Posterior cingulate gyrus (tissue), 11 donors: ENCODE data around the gene GLRX.
"Not testable (repeated sequence)": the region's sequence is repeated elsewhere in the genome, so short reads cannot be mapped to it uniquely, and the experiment has no call there.

Experiments used
- DNase-seq, 10 donors: peaks; one replicate each; pipeline versions ENCODE4 v3.0.0 to v3.0.0-alpha.2; 2020 to 2021; ENCODE audit warnings: mixed read lengths in 3 of 10
- intact Hi-C: fragments of 100-400 bp; cut with DNase I; formaldehyde crosslinking; loops from one replicate; pipeline ENCODE4 v1.15.1; 2023

GLRX gene, protein sequence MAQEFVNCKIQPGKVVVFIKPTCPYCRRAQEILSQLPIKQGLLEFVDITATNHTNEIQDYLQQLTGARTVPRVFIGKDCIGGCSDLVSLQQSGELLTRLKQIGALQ

GRCh38 chr5:95822542-95823181 lies at the start of gene GLRX:
TSS of gene GLRX (minus strand) at chr5:95822726. CDS start at chr5:95822662, 64 bp downstream.
- intact Hi-C loops = no loop called here
- DNase-seq = peak in 9 of 10 donors; percentile 47 to 94 (median 74)

DNA sequence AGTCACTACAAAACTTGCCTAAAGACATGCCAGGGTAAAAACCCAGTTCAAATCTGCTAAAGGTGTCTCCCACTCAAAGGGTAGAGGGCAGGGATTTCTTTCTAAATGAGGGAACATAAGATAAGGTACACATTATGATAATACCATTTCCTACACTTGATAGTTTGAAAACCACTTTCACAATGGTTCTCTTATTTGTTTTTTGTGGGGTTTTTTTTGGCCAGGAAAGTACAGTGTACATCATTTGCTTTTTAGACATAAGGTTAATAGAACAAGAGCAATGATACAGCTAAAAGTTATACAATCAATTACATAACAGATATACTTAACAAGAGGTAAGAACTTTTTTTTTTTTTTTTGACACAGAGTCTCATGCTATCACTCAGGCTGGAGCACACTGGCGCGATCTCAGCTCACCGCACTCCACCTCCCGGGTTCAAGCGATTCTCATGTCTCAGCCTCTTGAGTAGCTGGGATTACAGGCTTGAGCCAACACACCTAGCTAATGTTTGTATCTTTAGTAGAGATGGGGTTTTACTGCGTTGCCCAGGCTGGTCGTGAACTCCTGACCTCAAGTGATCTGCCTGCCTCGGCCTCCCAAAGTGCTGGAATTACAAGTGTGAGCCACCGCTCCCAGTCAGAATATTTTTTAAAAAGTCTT lies 48.8 kb upstream of the GLRX start:
- intact Hi-C loops = no loop called here
- DNase-seq = no peak

DNA sequence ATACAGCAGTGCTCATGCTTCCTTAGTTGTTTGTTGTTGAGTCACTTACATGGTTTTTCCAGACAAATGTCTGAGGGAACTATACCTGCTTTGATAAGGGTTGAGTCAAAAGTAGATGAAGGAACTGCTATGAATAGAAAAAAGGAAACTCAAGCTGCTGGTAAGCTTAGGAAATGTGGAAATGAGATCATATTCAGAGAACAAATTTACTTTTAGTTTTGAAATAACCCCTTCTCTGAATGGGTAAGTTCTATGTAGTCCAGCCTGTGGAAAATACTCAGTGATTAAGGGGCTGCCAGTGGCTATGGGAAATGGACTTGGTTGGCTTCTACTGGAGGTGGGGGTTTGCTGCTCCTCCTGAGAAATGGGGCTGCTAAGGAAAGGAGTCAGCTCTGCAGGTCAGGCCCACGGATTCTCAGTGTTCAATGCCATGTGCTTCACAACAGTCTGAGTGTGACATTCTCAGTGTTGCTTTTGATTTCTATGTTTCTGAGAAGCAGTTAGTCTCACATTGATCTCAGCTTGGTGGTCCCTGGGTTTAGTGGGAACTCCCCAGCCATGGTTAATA lies 47.7 kb upstream of the GLRX start:
- no peak for DNase-seq

DNA sequence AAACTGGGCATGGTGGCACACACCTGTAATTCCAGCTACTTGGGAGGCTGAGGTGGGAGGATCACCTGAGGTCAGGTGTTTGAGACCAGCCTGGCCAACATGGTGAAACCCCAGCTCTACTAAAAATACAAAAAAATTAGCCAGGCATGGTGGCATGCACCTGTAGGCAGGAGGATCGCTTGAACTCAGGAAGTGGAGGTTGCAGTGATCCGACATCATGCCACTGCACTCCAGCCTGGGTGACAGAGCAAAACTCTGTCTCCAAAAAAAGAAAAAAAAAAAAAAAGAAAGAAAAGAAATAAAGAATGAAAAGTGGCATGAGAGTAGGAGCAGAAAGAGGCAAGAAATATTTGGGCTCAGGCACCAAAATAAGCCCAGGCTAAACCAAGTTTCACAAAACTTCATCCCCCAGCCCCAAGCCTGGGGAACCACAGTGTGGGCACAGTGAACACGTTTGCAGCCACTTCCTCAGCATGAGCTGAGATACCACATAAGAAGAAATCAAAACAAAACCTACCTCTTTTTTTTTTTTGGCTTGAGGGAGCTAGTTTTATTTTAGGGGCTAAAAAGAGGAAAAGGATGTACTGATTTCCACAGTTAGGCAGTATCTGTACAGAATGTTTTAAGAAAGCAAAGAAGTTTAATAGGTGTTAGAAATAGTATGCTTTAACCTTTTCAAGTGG lies 46.8 kb upstream of the GLRX start:
- intact Hi-C loops, DNase-seq: not testable (repeated sequence)

More for the DNA sequence above, 47.7 kb upstream of the GLRX start:
- intact Hi-C loops = no loop called here

- no peak for DNase-seq
- intact Hi-C loops = no loop called here
Measured at GRCh38 chr5:95868136-95868535, 45.6 kb upstream of the GLRX start.

GRCh38 chr5:95866435-95867040 lies 44.0 kb upstream of the GLRX start:
- DNase-seq = no peak
- intact Hi-C loops = no loop called here

DNA sequence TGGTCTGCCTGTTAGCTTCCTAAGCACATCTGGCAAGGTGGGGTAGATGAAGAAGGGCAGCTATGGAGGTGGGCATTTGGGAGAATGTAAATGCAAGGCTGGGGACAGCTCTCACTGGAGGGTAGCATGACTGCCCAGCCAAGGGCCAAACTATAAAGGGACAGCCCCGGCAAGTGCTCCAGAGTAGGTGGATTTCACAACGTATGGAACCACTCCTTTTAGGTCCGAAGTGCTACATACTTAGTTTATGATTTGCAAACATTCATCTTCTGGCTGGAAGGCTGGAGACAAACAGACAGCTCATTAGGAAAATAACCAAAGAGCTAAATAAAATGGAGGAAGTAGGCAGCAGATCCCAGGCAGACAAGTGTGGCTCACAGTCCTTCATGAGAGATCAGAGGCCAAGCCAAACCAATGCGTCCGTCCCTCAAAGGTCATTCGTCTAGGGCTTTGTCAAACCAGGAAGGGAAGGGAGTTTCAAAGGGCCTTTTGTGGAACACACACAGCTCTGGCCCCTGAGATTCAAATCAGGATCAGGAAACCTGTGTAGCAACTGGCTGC lies 42.5 kb upstream of the GLRX start:
- intact Hi-C loops = no loop called here
- DNase-seq = no peak

DNA sequence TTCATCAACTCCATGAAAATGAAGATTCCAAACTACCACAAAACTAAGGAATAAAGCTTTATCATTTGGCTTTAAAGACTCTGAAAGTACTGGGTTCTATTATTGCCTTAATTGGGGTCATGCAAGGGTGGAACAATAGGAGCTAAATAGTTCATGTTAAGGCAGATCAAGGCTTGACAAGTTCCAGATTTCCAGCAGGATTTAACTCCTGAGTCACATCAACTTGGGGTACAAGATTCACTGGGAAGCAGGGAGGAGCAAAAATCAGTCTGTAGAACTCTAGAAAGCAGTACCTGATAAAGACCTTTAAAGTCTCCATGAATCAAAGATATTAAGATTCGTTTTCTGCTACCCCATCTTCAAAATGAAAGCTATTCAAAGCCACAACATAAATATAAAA lies 41.9 kb upstream of the GLRX start:
- intact Hi-C loops = no loop called here
- no peak for DNase-seq

GRCh38 chr5:95863383-95863757 lies 40.8 kb upstream of the GLRX start:
- intact Hi-C loops = no loop called here
- DNase-seq = no peak

GRCh38 chr5:95862671-95863382 lies 40.3 kb upstream of the GLRX start:
- intact Hi-C loops = no loop called here
- DNase-seq = no peak

GRCh38 chr5:95861864-95862561 lies 39.5 kb upstream of the GLRX start:
- intact Hi-C loops = no loop called here
- no peak for DNase-seq

DNA sequence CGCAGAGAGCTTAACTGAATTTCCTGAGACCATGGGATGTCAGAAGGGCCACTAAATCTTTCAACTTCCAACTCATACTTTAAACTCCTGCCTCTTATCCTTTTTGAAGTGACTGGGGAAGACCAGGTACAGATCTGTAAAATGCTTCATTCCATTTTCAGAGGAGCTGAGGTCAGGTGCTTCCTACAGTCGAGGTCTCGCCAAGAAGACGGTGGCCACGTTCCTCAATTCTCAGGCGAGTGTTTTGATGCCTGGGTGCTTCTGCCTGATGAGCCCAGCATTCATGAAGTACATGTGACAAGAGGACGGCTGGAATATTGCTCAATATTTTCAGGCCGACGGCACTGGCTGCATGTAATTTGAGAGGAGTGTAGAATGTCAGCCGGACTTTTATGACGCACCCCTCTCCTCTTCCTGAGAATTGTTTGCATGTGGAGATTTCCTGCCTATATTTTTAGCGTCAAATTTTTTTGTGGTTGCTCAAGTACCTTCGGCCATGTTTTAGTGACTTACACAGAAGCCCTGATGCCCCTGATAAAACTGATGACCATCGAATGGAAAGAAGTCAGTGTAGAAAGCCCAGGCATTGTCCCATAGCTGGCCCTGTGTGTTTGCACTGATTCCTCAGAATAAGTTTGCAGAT lies 38.8 kb upstream of the GLRX start:
- intact Hi-C loops = no loop called here

DNA sequence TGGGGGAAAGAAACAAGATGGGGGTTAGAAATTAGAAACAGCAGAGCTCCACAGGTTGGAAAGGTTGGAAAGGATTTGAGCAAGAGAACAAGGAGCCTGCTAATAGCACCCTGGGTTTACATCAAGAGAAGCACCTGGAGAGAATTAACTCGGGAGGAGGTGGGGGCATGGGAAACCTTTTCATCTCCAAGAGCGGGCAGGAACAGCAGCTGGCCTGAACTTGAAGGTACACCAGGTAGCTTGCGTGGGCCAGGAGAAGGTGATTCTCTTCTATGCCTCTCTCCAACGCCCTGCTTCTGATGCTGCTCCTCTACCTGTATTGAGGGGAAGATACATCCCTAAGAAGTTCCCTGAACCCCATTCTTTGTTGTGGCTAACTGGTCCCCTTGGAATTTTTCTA lies 37.1 kb upstream of the GLRX start:
- intact Hi-C loops = loop anchor here (2.0 to 5.0 kb wide), 2 partner anchors 101 to 743 kb away; partner anchors contain the start of gene ELL2
- no peak for DNase-seq

More for the DNA sequence above, 38.8 kb upstream of the GLRX start:
- no peak for DNase-seq

GRCh38 chr5:95858661-95859595 lies 36.4 kb upstream of the GLRX start:
- peak; percentile 84 to 99 (median 94) for DNase-seq
- intact Hi-C loops = loop anchor here (1.0 to 5.0 kb wide), 3 partner anchors 102 to 743 kb away; partner anchors contain the start of gene ELL2

- DNase-seq = peak in 1 of 10 donors; percentile 26
- intact Hi-C loops = loop anchor here (1.0 to 5.0 kb wide), 3 partner anchors 103 to 744 kb away; partner anchors contain the start of gene ELL2
Measured at GRCh38 chr5:95858023-95858461, 35.5 kb upstream of the GLRX start.

- intact Hi-C loops = loop anchor here (5.0 kb wide), 1 partner anchor 745 kb away; no protein-coding TSS in a partner anchor
- peak in 2 of 10 donors; percentile 50 to 83 for DNase-seq
Measured at GRCh38 chr5:95857185-95857945, 34.8 kb upstream of the GLRX start.
